Fibroblast of skin of left biceps (primary cell): ENCODE data around the gene CFAP299.

Experiments
- DNase-seq, 2 experiments: peaks; one replicate each; pipeline ENCODE4 v3.0.0-alpha.2; 2013; ENCODE audit warnings: low read depth in 2 of 2

CFAP299 gene

GRCh38 chr4:80922941-80923340, 587.4 kb downstream of the CFAP299 start:
- DNase-seq = no peak

GRCh38 chr4:80925293-80925692, 589.8 kb downstream of the CFAP299 start:
- no peak for DNase-seq

GRCh38 chr4:80926446-80926845, 590.9 kb downstream of the CFAP299 start:
- no peak for DNase-seq

- no peak for DNase-seq
Measured at GRCh38 chr4:80926891-80927290, 591.4 kb downstream of the CFAP299 start.

- DNase-seq = no peak
Measured at GRCh38 chr4:80927420-80927819, 591.9 kb downstream of the CFAP299 start.

- DNase-seq = peak; percentile 62 to 65
Measured at GRCh38 chr4:80931631-80932081, 596.1 kb downstream of the CFAP299 start.

GRCh38 chr4:80948141-80948540, 612.6 kb downstream of the CFAP299 start:
- DNase-seq = peak; percentile 32 to 36

- DNase-seq = no peak
Measured at GRCh38 chr4:80948995-80949394, 613.5 kb downstream of the CFAP299 start.

GRCh38 chr4:80956421-80956820, 620.9 kb downstream of the CFAP299 start:
- DNase-seq = no peak

GRCh38 chr4:80963051-80963450, 627.5 kb downstream of the CFAP299 start:
- DNase-seq = no peak

- DNase-seq = no peak
Measured at GRCh38 chr4:80967346-80967745, 631.8 kb downstream of the CFAP299 start.

GRCh38 chr4:80980239-80980638, 644.7 kb downstream of the CFAP299 start:
- no peak for DNase-seq

GRCh38 chr4:80986011-80986410, 650.5 kb downstream of the CFAP299 start:
- DNase-seq = no peak

- DNase-seq = peak; percentile 17 to 34
Measured at GRCh38 chr4:80989921-80990544, 654.5 kb downstream of the CFAP299 start.

- no peak for DNase-seq
Measured at GRCh38 chr4:80990851-80991250, 655.3 kb downstream of the CFAP299 start.

- no peak for DNase-seq
Measured at GRCh38 chr4:80999943-81000342, 664.4 kb downstream of the CFAP299 start.

- DNase-seq = no peak
Measured at GRCh38 chr4:81003597-81004111, 668.1 kb downstream of the CFAP299 start.

- DNase-seq = no peak
Measured at GRCh38 chr4:81007417-81007816, 671.9 kb downstream of the CFAP299 start.
